Ammon's horn (tissue), 1 donor: Measurements from ENCODE around the gene CCSER2.
"Not testable (repeated sequence)": the region's sequence is repeated elsewhere in the genome, so short reads cannot be mapped to it uniquely, and the experiment has no call there.

Source experiments
- DNase-seq: peaks from one replicate; pipeline ENCODE4 v3.0.0-alpha.2; 2016; ENCODE audit warnings: low spot score

Gene CCSER2

DNA sequence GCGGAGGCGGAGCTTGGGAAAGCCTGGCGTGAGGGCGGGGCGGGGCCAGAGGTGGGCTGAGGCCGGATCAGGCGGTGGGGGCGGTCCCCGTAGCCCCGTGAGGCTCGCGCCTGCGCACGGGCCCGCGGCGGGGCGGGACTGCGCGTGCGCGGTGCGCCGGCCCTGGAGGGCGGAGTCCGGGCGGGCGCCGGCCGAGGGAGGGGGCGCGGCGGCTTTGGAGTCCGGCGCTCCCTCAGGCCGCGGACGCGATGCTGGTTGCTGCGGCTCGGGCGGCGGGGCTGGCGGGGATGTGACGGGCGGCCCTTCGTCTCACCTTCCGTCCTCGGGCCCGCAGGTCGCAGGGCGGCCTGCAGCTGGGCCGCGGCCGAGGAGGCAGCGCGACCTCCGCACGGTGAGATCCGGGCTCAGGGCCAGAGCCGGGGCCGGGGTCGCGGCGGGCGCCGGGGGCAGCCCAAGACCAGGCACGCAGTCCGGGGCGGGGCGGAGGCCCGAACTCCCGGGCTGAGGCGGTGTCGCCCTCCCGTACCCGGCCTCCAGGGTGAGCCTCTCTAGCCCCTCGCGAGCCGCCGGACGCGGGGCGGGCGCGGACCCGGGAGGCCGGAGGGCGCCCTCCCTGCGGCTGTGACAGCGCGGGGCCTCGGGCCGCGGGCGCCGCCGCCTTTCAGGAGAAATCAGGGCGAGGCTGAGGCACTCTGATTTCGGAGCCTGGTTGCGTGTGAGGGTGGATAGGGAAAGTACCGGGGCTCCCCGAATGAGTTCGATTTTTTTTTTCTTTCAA is at the start of gene CCSER2:
CCSER2 (plus strand) TSS at position 172 of the 778 bp plus-strand sequence. CDS start 42,464 bp downstream, outside the sequence.
- peak; percentile 98 for DNase-seq

DNA sequence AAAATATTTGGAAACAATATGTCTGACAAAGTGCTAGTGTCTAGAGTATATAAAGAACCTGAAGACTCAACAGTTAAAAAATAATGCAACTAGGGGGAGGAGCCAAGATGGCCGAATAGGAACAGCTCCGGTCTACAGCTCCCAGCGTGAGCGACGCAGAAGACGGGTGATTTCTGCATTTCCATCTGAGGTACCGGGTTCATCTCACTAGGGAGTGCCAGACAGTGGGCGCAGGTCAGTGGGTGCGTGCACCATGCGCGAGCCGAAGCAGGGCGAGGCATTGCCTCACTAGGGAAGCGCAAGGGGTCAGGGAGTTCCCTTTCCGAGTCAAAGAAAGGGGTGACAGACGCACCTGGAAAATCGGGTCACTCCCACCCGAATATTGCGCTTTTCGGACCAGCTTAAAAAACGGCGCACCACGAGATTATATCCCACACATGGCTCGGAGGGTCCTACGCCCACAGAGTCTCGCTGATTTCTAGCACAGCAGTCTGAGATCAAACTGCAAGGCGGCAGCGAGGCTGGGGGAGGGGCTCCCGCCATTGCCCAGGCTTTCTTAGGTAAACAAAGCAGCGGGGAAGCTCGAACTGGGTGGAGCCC is 48.4 kb upstream of the CCSER2 start:
- not testable (repeated sequence) for DNase-seq

GRCh38 chr10:84286695-84287094 is 41.7 kb upstream of the CCSER2 start:
- no peak for DNase-seq

DNA sequence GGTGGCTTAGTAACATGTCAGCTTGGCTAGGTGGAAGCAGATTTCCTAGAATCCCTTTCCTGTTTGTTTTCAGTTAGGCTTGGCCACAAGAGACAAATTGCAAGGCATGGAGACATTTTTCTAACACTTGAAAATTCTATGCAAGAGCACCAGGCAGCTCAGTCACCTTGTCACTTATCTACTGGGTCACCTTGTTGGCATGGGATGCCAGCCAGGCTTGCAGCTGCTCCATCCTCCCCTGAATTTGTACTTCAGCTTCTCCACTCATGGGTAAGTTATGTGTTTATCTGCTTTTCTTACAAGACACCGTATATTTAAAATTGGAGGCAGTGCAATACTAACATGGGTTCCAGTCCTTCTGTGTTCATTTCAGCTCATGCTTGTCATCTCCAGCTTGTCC is 40.2 kb upstream of the CCSER2 start:
- no peak for DNase-seq

DNA sequence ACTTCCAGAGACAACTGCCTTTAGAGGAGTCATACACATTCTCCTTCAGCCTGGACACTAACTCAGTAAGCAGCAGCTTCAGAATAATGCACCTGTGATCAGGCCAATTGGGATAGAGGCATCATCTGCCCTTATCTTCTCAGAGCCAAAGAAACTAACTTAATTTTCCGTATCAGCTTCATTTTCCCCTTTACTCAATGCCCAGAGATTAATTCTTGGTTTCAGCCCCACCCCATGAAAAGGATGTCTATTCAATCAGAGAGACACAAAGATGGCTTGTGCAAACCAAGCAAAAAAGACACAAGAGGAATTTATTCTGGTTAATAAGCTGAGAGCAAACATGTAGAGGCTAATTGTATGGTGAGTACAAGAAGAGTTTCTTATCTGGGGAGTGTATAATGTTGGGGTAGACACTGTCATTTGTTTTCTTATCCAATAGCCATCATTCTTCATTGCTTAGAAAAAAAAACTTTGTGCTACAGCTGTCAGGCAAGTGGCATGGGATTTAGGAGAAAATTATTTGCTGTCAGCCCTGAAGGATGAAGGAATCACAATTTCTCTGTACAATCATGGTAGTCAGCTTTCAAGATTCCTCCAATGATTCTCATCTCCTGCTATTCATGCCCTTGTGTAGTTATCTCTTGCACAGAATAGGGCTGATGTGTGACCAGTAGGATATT is 38.7 kb upstream of the CCSER2 start:
- no peak for DNase-seq

GRCh38 chr10:84290235-84290634 is 38.2 kb upstream of the CCSER2 start:
- no peak for DNase-seq

GRCh38 chr10:84291384-84291783 is 37.0 kb upstream of the CCSER2 start:
- DNase-seq, result no peak

GRCh38 chr10:84292502-84292901 is 35.9 kb upstream of the CCSER2 start:
- DNase-seq, result no peak

GRCh38 chr10:84293171-84293570 is 35.2 kb upstream of the CCSER2 start:
- DNase-seq, result no peak

- no peak for DNase-seq
Measured at GRCh38 chr10:84293574-84294016, 34.8 kb upstream of the CCSER2 start.

DNA sequence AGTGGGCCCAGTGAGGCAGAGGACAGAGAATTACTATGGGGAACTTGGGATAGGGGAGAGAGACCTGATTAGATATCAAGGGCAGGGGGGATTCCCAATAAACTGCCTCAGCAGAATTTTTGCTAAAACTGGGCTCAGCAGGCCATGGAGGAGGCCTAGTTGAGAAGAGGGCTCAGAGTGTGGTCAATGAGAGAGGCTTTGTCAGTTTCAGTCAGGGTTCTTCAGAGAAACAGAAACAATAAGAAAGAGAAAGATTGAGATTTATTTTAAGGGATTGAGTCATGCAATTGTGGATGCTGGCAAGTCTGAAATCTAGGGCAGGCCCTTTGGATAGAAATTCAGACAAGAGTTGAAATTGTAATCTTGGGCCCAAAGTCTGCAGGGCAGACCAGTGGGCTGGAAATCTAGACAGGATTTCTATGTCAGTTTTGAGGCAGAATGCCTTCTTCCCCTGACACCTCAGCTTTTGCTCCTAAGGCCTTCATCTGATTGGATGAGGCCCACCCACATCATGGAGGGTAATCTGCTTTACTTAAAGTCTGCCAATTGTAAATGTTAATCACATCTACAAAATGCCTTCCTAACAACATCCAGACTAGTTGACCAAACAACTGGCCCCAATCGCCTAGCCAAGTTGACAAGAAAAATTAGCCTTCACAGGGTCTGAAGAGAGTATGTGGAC is 33.5 kb upstream of the CCSER2 start:
- DNase-seq, result no peak

GRCh38 chr10:84296091-84296981 is 32.1 kb upstream of the CCSER2 start:
- DNase-seq, result no peak

- peak; percentile 56 for DNase-seq
Measured at GRCh38 chr10:84298057-84298456, 30.3 kb upstream of the CCSER2 start.

GRCh38 chr10:84302223-84302622 is 26.2 kb upstream of the CCSER2 start:
- no peak for DNase-seq

DNA sequence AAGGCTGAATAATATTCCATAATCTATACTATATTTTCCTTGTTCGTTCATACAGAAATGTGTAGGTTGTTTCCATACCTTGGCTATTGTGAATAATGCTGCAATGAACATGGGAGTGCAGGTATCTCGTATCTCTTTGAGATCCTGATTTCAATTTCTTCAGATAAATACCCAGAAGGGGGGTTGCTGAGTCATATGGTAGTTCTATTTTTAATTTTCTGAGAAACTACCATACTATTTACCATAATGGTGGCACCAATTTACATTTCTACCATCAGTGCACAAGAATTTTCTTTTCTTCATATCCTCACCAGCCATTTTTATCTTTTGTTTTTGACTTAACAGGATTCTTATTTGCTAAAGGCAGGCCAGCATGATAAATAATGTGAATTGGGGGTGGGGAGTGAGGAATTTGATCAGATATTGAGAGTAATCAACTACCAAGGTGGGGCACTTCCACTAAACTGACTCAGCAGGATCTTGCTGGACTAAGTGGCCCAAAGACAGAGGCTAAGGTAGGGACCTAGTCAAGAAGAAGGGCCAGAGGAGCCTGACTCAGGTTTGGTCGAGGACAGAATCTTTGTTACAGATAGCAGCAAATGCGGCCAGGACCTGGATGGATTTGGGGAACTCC is 21.5 kb upstream of the CCSER2 start:
- DNase-seq, result no peak

DNA sequence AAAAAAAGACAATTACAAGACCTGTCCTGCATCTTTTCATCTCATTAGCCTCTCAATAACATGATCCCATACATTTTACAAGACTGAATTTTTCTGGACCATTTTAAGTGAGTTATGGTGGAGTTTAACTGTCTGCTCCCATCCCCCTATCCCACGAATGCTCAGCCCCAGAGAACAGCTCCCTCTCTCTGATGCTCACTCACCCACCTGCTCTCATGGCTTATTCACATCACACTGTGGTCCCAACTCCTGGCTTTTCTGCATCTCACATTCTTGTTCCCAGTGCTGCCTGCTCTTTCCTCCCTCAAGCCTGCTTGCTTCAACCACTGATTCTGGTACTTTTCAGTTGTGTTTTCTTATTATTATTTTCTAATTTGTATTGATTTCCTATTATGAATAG is 20.4 kb upstream of the CCSER2 start:
- no peak for DNase-seq

- peak; percentile 73 for DNase-seq
Measured at GRCh38 chr10:84308481-84309304, 19.7 kb upstream of the CCSER2 start.

GRCh38 chr10:84310470-84310869 is 17.9 kb upstream of the CCSER2 start:
- DNase-seq, result no peak

- no peak for DNase-seq
Measured at GRCh38 chr10:84311576-84311975, 16.8 kb upstream of the CCSER2 start.

- DNase-seq, result no peak
Measured at GRCh38 chr10:84312816-84313215, 15.6 kb upstream of the CCSER2 start.
